ENCODE measurements around the gene KLHL25.
A peak's percentile ranks its signal among the peaks of the same experiment; 100 is the strongest.

The KLHL25 gene

DNA sequence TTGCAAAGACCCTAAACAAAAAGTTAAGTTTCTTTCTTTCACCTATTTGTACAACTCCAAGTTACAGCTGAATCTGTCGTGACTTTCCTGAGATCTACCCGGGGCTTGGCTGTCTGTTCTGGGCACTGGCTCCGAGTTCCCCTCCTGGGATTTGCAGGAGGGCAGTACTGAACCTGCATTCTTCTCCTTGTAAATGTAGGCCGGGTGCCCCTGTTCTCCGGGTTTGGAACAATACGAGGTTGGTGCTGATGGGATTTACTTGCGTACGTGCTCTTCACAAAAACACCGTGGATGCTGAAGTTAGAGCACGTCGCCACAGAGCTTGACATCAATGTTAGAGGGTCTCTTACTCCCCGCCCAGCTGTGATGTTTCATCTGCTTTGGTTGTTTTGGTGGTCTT lies 48.1 kb downstream of the KLHL25 start:
- DNase-seq, result no peak

DNA sequence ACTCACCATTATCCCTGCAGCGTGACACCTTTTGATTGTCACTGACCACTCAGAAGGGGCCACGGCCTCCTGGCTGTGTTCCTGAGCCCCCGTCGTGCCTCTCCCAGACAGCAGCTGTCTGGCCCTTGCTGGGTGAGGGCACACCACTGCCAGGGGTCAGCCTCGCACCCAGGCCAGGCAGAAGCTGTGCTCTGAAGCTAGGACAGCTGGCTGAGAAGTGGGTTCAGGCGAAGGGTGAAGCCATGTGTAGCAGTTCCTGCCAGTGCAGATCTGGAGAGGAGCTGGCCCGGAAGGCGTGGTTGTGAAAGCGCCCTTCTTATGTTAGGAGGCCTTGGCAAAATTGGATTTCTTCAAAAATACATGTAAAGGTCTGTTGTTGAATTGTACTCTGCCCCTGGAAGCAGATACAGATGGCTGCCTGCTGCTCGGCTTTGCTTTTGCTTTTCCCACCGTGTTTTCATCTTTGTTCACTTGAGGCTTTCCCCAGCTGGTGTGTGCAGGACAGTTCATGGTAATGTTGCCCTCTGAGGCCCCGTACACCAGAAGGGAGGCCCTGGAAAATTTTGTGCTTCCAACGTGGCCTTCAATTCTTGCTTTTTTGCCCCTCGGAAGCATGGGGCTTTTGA lies 49.1 kb downstream of the KLHL25 start:
- DNase-seq, result no peak

DNA sequence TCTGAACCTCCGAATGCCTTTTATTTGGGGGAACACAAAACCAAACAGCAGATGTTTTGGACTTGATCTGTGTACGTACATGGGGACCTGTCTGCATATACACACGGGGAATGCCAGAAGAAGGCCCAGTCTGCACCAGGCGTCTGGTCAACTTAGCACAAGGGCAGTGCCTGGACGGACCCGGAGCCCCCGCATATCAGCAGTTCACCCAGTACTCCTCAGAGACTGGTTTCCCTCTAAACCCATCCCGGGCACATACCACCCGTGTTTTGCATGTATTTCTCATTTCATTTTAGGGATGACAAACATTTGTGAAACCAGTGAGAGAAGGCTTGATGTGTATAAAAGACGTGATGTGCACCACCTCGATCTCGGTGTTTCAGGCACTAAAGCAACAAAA lies 49.7 kb downstream of the KLHL25 start:
- DNase-seq, result no peak

DNA sequence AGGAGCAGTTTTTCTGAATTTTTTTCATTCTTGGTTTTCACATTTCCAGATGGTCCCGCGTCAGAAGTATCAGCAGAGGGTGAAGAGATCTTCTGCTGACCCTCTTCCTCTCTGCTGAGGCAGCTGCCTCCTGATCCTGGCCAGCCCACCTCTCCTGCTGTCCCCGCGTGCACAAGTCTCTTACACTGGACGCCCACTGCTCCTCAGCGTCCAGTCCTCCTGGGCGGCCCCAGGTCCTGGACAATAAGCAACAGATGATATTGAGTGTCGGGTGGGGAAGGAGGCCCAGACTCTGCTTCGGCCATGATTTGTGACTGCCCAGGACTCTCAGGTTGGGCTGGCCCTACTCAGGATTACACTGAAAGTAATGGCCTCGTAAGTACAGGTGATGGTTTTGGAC lies 50.1 kb downstream of the KLHL25 start:
- DNase-seq, result no peak

DNA sequence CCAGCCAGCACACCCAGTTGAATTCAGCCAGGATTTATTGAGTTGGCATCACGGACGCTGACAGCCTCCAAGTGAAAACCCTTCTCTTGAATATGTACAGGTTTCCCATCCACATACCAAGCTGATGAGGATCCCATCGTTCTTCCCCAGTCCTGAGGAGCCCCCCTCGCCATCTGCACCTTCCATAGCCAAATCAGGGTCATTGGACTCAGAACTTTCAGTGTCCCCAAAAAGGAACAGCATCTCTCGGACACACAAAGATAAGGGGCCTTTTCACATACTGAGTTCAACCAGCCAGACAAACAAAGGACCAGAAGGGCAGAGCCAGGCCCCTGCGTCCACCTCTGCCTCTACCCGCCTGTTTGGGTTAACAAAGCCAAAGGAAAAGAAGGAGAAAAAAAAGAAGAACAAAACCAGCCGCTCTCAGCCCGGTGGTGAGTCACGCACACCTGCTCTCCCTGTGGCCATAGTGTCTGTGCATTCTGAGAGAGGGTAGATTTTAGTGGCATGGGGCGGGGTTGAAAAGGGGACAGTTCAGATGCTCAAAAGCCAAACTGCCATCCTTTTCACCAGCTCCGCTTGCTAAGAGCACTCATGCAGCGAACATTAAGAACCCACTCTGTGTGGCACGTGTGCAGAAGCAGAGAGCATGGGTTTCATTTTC lies 51.2 kb downstream of the KLHL25 start:
- peak; percentile 15 to 17 for DNase-seq

DNA sequence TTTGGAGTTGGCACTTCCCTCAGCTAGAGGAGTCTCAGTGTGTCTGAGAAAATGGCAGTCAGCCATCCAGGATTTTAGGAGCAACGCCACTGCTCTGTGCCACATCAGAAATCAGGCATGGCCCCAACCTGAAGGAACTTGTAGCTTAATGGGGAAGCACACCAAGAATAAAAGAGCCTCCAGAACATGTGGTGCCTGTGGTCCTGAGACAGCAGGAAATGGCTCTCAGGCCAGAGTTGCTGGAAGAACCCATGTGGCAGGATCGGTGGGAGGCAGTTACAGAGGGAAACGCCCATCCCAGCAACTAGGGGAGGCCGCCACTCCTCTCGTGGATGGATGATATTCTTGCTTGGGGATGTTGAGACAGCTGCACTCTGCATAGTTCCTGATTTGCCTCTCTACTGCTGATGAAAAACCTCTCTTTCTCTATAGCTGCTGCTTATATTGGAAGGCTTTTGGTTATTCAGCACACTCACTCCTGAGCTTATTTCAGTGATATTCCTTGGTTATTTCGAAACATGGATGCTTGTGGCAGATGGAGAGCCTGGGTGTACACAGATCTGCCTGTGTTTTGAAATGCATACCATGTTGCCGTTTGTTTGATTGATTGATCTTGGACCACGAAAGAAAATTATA lies 52.4 kb downstream of the KLHL25 start:
- peak; percentile 11 to 15 for DNase-seq

DNA sequence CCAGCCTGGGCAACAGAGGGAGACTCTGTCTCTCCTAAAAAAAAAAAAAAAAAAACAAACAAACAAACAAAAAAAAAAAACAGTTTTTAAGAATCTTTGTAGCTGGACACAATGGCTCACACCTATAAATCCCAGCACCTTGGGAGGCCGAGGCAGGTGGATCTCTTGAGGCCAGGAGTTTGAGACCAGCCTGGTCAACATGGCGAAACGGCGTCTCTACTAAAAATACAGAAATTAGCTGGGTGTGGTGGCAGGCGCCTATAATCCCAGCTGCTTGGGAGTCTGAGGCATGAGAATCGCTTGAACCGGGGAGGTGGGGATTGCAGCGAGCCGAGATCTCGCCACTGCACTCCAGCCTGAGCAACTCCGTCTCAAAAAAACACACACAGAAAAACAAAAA lies 53.1 kb downstream of the KLHL25 start:
- DNase-seq, result no peak

DNA sequence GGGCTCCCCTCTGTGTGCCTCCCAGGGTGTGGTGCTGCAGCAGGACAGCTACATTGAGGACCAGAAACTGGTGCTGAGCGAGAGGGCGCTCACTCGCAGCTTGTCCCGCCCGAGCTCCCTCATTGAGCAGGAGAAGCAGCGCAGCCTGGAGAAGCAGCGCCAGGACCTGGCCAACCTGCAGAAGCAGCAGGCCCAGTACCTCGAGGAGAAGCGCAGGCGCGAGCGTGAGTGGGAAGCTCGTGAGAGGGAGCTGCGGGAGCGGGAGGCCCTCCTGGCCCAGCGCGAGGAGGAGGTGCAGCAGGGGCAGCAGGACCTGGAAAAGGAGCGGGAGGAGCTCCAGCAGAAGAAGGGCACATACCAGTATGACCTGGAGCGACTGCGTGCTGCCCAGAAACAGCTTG lies 53.7 kb downstream of the KLHL25 start:
- peak; percentile 13 to 16 for DNase-seq

DNA sequence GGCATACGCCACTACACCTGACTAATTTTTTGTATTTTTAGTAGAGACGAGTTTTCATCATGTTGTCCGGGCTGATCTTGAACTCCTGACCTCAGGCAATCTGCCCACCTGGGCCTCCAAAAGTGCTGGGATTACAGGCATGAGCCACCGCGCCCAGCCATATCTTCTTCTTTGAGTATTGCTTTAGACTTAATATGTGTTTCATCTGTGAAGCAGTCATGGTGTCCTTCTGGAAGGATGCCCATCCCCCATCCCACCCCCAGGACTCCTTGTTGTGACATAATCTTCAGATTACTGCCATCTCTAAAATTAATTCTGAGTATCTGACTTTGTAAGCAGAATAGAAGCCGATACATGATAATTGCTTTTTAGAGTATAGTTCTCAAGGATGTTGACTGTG lies 57.7 kb downstream of the KLHL25 start:
- no peak for DNase-seq

DNA sequence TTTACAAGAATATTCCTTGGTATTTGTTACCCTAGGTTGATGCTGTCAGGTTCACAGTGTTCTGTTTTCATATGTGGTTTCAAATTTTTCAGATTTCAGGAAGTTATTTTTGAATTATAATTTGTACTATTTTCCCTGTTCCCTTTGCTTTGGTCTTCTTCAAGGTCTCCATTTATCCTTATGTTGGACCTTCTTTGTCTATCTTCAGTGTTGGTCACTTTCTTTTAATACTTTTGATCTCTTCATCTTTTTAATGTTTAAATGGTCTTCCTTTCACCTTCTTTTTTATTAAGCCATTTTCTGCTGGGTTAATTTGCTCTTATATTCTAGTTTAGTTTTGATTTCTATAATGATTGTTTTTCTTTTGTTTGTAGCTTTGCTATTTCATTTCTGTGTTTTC lies 61.3 kb downstream of the KLHL25 start:
- DNase-seq, result no peak

DNA sequence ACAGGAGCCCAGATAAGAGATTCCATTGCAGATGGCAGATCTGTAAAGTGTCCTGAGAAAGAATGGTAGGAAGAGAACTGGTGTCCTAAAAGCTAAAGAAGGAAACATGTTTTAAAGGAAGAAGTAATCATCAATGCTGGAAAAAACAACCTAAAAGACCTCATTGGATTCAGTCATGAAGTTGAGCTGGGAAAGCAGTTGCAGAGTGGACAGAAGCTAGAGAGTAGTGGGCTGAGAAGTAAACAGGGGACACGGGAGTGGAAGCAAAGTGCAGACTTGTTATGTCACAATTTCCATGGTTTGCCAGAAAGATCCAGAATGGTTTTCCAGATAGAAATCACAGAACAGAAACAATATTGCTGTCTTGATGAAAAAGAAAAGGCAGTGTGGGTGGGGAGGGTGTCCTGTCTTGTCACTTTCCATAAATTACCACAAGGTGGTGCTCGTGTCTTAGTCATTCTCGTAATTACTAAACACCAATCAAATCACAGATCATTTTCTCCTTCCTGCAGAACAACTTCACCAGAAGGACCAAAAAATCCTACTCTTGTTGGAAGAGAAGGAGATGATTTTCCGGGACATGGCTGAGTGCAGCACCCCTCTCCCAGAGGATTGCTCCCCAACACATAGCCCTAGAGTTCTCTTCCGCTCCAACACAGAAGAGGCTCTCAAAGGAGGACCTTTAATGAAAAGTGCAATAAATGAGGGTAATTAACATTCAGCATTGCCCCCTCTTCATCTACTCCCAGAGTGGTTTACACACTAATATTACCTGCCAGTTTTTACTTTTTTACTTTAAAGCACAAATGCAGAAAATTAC lies 64.5 kb downstream of the KLHL25 start:
- peak in 1 of 2 experiments; percentile 47 for DNase-seq

DNA sequence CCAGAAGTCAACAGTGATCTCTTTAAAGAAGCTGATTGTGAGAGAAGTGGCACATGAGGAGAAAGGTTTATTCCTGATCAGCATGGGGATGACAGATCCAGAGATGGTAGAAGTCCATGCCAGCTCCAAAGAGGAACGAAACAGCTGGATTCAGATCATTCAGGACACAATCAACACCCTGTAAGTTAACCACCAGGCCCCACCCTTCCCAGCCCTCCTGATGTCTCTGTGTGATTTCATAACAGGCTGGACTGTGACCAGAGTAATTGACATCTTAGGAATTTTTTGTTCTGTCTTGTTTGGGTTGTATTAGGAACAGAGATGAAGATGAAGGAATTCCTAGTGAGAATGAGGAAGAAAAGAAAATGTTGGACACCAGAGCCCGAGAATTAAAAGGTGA lies 67.7 kb downstream of the KLHL25 start:
- DNase-seq, result no peak

DNA sequence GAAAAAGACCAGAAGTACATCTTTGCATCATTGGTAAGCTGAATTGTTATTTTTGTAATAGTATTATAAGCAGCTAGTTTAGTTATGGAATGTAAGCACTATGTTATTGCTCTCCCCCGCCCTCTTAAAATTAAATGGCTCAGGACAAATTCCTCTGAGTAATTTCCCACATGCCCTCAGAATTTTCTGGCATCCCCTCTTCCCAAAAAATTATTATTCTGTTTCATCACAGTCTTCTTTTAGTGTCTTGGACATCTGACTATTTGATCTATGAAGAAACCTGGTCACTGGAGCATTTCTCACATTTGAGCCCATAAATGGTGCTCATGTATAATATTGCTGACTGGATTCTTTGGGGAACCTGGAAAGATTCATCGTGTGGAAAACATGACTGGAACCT lies 68.3 kb downstream of the KLHL25 start:
- no peak for DNase-seq

DNA sequence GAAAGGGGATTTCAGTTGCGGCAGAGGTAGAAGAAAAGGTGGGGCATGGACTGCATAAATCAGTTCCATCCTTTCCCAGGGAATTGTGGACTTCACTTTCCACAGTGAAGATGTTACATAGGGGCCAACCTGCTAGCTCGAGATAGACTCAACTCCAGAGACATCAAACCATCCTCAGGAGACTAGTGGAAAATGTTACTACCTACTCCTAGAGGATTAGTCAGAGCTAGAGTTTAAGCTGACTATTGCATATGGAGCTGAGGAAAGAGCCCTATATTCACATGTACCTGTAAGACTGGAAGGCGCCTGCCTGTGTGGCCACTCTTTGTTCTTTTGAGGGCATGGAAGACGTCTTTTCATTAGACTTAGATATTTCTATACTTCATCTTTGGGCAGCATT lies 69.2 kb downstream of the KLHL25 start:
- no peak for DNase-seq

DNA sequence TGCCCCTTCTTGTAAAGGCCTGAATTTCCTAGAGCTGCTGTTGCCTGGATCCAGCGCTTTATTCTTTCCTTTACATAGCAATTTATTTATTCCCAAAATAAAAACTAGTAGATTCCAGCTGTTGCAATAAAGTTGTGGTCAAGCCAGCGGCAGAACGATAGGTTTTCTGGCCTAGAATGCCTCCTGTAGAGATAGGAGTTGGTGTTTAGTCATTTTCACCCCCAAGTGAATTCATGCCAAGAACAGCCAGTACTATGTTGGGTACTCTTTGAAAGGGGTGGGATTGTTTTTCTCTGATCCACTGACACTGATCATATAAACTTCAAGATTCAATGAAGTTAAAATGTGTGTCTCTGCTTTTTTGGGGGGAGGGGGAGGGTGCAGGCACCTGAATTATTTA lies 69.7 kb downstream of the KLHL25 start:
- DNase-seq, result no peak

DNA sequence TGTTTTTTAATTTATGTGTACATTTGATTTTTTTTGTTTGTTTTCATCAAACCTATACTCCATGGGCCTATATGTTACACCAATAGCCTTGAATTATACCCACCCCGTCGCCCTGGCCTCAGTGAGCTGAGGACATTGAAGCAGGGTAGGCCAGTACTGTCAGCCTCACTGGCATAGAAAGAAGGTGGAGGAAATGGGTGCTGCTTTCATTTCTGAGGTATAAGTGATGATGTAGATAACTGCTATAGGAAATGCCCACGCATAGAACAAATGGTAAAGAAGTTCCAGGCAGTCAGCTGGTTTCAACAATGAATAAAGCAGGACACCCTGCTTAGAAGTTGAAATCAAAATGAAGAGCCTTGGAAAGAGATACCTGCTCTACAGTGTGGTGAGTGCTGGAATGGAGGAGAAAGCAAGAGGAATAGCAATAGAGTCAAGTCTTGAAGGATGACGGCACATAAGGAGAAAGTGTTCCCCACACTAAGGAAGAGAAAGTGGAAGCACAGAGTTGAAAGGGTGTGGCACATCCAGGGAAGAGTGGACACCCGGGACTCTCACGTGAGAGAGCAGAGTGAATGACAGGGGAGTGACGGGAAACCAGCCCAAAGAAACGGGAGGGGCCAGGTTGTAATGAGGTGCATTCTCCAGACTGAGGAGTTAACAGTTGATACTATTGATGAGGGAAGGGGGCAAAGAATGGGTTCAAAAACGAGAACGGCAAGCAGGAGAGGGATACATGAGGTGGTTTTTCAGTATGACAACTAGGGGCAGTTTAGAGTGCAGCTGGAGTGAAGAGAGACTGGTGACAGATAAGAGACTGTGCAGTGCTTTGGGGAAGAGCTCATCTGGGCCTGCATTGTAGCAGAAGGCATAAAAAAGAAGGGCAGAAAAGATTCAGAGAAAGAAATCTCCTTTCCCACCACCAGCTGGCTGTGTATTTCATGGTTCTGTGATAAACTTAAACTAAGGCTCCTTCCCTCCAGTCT lies 70.5 kb downstream of the KLHL25 start:
- DNase-seq, result no peak

DNA sequence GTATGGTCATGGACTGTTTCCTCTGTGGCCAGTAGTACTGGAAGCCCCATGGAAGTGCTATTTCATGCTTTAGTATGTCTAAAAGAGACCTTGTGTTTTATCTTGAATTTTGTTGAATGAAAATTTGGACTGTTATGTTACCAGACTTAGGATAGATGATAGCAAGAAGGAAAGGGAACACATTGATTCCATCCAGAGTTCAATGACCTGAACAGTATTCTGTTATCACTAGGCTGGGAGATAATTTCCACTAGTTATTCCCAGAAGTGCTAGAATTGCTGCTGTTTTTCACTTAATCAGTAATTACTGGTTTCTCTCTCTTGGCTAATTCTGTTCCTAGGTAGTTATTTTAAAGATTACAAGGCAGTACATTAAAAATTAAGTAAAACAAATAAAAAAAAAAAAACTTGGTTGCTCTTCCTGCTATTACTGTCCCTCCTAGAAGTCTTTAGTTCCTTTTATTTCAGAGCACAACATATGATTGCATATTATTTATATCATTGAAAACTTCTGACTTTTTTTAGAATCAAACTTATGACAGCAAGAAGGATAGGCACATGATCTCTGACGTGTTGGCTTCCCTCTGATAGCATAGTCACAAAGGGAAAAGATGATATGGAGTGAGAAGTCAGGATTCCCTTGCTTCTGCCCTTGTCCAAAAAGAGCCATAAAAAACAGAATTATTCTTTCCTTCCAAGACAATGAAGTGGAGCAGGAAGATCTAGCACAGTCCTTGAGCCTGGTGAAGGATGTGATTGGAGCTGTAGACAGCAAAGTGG lies 72.2 kb downstream of the KLHL25 start:
- no peak for DNase-seq

DNA sequence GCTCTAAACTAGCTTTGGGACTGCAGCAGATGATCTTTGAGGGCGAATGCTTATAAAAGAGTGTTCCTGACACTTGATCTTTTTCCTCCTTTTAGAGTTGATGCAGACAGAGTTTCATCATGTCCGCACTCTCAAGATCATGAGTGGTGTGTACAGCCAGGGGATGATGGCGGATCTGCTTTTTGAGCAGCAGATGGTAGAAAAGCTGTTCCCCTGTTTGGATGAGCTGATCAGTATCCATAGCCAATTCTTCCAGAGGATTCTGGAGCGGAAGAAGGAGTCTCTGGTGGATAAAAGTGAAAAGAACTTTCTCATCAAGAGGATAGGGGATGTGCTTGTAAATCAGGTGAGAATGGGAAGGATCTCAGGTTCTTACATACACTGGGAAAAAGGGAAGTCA lies 75.7 kb downstream of the KLHL25 start:
- no peak for DNase-seq

DNA sequence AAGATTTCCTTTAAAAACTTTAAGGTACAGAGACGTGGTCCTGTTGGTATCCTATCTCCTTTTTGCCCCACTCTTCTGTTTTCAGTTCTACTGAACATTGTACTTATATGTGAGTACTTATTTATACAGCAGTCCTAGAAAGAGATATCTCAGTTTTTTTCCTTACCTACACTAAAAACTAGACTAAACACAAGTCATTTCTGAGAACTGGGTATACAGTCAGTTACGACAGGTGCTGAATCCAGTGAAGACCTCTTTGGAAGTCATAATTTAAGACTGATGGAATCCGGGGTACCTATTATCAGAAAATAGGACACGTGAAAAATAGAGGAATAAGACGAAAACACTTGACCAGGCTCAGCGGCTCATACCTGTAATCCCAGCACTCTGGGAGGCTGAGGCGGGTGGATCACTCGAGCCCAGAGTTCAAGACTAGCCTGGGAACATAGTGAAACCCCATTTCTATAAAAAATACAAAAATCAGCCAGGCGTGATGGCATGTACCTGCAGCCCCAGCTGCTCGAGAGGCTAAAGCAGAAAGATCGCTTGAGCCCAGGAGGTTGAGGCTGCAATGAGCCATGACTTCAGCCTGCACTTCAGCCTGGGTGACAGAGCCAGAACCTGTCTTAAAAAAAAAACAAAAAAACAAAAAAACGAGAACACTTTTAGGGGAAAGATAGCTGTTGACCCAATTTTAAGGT lies 76.3 kb downstream of the KLHL25 start:
- no peak for DNase-seq

DNA sequence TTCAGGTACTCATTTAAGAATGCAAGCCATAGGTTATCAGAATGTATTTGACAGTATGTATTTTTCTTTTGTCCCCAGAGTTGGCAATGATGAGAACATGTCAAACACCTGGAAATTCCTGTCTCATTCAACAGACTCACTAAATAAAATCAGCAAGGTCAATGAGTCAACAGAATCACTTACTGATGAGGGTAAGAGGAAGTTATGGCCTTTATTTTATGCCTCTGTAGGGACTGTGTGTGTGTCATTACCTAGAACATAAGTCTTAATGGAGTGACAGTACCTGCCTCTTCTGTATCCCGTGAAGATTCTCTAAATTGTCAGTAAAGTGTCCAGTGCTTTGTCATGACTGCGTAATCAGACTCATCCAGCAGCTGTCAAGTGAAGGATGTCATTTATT lies 77.5 kb downstream of the KLHL25 start:
- no peak for DNase-seq

DNA sequence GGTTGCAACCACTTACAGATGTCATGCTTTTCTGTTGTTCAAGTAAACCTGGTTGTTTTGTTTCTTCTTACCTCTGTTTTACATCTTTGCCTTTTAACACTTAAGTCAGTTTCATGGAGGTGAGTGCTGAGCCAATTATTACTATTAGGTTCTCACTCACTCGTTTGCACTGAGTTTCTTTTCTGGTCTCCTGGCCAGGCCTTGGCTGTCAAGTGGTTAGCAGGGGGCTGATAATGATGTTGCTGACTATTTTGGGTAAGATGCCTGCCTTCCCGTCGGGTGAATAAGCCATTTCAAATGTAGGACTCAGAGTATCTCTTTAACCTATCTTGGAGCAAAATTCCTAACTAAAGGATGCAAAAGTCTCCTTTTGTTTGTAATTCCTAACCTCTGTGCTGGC lies 78.5 kb downstream of the KLHL25 start:
- no peak for DNase-seq

All from activated T-cell treated with anti-CD3 and anti-CD28 coated beads, Interleukin-2, amount 50 U/mL, for 48 hours (primary cell).